ENCODE results near the gene HPSE2.

Gene HPSE2

DNA sequence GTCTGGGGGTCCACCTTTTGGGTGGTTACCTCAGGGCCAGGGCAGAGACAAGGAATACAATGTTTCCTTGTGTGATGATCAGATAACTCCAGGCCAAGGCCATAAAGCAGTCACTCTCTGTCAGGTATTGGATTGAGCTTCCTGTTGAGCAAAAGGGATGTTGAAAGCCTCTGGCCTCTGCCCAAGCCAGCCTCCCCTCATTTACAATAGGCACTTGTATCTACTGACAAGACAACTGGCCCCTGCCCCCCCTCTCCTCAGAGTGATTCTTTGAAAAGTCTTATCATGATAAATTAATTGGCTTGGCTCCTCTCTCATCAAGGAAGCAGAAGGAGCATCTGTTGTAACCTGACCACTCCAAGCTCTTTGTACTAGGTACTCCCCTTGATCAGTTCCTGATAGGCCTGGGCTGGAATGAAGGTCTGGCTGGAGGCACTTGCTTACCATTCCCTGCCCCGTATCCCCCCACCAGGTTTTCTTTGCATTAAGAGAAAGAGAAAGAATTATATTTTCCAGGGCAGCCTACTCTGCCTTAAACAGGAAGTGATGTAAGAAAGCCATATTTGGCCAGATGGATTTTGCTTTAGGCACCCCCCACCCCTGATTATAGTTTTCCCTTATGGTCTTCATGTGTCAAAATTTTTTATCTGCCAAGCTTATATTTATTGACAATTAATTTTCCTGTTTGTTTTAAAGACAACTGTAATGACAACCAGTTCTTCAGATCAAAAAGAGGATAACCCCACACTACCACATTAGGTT, 746.8 kb downstream of the HPSE2 start:
- no peak for DNase-seq (ENCODE audit: low read depth)

DNA sequence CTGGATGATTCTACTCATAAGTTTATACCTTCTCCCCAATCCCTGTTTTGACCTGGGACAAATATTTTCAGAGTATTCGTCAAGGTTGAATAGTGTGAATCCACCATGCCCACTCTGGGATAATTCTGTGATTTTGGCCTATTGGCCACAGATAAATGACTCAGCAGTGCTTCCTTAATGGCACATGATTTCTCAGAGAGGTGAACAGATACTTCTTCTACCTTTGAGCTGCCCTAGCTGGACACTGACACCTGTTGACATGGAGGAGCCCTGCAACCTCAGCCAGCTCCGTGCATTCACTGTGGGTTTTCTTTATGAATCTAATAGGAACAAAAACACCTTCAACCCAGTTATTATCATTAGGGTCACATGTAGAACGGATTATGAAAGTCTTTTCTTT, 748.0 kb downstream of the HPSE2 start:
- no peak for DNase-seq (ENCODE audit: low read depth)

DNA sequence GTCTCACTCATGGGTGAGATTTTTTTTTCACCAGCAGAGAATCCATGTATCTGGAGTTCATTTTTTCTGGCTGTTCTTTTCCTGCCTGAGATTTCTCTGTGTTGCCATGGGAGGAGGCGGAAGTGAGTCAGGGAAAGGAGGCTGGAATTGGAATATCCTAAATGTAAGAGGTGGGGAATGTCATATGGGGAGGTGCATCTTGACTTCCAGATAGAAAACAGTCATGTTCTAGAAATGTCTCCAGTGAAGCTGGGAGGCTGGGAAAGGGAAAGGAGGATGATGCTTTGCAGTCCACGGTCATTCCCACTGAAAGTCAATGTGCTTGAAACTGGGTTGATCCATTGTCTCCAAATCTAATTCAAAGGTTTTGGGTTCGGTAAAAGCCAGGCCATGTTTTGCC, 749.2 kb downstream of the HPSE2 start:
- peak; percentile 69 for DNase-seq (ENCODE audit: low read depth)

DNA sequence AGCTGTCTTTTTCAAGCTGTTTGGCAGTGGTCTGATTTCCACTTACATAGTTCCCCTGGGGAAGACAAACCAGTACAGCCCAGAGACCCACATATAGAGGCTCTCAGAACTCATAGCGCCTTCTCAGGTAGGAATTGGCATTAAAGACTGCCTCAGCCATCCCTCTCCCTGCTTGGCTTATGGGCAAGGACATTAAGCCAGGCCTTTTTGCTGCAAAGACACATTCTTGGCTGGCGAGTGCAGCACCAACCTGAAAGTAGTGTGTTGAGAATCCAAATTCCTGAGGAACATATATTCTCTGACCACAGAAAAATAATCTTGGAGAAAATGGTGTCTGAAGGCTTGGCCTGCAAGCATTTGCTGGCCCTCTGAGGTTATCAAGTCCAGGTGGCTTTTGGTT, 749.7 kb downstream of the HPSE2 start:
- DNase-seq (ENCODE audit: low read depth): no peak

DNA sequence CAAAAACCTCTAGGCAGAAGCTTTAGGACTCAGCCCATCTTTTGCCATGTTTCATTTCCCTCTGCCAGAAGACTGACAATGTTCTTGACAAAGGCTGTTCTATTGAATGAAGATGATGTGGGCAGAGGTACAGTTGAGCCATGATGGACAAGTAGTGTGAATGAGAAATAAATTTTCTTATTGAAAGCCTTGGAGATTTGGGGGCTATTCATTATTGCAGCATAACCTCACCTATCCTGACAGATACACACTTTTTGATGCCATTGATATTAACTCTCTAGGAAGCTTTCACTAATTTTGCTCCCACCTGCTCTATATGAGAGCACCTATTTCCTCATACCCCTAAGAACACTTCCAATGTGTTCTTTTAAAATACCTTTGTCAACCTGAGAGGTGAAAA, 752.0 kb downstream of the HPSE2 start:
- DNase-seq (ENCODE audit: low read depth): no peak

DNA sequence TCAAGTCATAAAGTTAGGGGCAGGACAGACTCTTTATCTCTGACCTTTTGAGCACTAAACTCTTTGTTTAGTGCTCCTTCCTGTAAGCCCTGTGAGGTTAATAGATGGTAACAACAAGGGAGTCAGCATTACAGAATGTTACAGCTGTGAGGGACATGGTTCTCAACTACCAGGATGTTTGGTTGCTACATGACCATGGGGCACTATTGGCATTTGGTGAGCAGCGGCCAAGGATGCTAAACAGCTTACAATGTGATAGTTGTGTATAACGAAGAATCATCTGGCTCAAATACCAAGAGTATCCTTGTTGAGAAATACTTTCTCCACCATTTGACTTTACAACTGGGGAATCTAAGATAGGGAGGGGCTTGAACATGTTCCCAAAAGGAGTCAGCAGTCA, 753.6 kb downstream of the HPSE2 start:
- DNase-seq (ENCODE audit: low read depth): no peak

DNA sequence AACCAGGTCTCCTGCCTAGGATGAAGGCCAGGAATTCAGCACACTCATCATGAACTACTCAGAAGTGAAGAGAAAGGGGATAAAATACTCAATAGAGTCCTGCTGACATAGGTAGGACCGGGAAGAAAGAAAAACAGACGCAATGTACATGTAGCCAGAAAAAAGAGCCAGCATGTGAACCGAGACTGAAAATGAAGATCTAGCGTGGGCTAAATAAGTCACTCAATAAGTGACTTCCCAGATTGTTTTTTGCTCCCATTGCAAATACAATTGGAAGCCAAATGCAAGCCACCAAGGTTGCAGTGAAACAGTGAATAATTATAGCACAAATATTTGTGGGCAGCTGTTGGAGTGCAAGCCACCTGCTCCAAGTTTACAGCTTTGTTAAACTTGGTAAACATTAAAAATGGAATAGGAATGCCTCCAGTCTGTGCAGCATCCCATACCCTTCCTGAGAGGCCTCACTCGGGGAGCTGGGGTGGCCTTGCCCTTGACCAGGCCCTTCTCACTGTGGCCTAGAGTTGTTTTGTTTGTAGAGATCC, 754.2 kb downstream of the HPSE2 start:
- DNase-seq (ENCODE audit: low read depth): no peak

DNA sequence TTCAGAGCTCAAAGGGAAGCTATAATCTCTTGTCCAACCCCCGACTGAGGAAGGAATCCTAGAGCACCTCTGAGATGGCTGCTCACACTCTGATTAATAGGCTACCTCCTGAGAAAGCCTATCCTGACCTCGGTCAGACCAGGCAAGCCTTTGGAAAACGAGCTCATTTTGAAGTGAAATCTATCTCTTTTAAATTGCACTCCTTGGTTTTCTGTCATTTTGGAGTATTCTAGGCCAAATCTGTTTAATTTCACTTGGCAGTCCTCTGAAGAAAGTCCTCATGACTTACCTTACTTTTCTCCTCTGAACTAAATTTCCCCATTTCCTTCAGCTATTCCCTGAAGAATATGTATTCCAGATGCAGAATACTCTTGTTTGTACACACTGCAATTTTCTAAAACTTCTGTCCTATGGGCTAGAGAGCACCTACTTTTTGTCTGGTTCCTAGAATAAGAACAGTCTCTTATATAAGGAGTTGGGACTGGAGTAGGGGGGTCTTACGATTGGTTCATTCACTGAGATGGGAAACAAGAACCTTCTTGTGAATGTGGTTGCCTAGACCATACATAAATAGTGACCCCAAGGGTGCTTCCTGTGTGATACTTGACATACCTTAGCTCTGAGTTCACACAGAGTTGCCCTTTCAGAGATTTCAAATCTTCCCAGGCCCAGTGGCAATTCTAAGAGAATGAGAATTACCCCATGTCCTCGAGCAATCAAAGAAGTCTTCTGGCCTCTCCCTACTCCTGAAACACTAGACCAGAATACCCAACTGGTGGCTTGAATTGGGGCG, 757.0 kb downstream of the HPSE2 start:
- peak; percentile 17 for DNase-seq (ENCODE audit: low read depth)

DNA sequence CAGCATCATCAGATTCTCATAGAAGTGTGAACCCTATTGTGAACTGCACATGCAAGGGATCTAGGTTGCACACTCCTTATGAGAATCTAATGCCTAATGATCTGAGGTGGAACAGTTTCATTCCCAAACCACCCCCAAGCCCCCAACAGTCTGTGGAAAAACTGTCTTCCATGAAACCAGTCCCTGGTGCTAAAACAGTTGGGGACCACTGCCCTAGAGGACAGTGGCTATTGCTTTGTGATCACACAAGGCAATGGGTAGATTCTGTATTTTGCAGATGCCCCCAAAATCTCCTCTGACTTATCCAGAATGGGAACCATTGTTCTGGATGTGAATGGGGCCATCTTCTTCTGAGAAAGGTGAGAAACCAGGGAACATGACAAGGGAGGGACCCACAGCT, 757.8 kb downstream of the HPSE2 start:
- no peak for DNase-seq (ENCODE audit: low read depth)

DNA sequence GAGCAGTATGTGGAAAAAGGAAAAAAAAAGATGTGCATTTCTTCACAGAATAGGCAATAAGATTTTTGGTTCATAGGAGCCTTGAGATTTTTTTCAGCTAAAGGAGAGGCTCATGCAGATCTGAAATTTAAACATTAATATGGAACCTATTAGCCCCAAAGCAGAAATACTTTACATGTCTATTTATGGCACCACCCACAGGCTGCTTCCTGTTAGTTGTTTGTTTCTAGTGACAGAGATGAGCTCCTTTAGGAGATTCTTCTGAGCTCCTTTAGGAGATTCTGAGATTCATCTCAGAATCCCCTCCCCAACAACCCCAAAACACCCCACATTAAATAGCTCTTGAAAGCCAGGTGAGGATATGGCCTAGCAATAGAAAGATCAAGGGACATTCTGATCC, 761.0 kb downstream of the HPSE2 start:
- peak; percentile 25 for DNase-seq (ENCODE audit: low read depth)

DNA sequence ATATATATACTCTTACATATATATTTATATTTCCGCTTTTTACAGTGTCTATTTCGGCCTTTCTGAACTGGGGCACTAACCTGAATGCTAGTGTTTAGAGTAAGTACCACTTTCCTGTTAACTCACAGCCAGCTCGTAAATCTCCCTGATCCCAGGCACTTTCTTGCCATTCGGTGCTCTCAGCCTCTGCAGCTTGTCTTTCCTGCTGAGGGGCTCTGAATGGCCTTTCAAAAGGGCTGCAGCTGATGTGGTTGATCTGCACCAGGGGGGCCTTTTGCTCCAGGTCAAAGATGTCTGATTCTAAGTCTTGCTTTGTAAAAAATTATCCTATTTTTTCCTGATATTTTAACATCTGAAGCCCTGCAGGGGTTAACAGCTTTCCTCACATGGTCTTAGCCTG, 763.5 kb downstream of the HPSE2 start:
- DNase-seq (ENCODE audit: low read depth): no peak

DNA sequence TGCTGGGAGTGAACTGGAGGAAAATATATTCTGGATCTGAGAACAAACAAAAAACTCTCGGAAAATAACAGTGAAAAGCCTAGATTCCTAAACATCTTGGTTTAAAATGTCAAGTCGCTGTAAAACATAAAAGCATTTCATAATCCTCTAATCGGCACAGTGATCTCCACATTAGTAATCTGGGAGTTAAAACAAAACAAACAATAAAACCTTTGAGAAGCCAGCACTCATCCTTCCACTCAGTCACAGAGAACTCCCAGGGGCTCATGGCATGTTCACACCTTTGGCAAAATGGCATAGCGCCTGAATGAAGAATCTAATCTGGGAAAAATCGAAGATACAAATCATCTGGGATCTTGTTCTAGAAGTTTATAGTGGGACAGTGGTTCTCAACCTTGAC, 764.8 kb downstream of the HPSE2 start:
- DNase-seq (ENCODE audit: low read depth): no peak

DNA sequence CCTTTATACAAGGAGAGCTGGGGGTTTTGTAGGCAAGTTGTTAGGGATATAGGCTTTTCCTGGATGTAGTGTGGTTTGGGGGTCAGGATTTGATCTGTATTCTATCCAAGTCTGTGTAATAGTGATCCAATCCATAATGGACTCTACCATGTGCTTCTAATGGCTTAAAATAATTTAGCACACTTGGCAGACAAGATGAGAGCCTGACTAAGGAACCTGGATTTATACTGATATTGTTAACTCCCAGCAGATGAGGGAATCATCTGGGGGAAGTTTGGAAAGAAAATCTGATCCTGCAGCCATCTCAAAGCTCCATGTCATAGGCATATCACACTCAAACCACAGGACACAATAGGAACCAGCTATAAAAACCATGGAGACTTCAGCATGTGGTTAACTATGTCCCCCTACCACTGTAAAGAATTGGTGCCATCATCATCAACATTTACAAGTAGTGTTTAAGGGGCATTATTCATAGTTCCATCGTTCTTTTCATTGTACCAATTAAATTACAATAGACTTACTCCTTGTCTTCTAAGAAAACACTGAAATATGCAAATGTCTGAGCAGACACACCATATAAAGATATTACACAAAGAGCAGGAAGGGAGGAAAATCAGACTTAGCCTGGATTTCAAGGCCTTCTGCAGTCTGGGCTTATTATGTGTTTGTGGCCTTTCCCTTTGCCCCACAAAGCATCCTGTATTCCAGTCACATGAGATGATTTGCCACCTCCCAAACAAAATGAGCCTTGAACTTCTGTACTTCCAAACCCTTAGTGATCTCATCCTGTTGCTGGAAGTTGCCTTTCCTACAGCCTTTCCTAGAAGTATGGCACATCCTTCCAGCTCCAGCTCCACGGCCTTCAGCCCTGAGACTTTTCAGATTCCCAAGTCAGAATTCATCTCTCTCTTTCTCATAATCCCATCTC, 766.4 kb downstream of the HPSE2 start:
- peak; percentile 56 for DNase-seq (ENCODE audit: low read depth)

DNA sequence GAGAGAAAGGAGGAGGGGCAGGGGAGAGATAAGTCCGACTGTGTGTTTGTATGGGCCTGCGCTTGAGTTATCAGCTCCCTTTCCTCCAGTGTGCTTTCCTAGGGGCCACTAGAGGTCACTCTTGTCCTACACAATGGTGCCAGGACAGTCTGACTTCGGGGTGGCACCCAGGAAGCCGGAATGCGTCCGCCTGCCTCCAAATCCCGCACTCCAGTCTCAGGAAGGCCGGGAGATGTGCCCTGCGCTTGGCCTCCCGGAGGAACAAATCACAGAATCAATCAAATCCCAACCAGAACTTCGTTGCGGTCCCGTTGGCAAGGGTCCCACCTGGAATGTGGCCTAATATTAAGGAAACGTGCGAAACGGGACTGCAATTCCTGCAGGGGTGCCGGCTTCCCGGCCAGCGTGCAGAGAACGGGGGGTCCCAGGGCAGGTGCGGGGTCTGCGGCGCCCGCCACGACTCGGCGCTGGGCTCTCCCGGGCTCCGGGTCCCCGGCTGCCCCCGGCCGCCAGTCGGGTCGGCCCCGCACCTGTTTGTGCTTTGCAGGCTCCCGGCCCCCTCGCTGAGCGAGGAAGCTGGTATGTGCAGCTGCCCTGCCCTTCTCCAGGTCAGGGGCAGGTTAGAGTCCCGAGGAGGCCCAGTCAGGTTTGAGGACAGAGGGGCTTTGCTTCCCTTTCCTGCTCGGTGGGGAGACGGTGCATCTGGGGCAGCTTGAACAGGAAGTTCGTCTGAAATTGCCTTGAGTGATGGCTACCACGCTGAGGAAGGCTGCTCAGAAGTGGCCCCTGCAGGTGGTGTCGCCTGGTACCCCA, 767.9 kb downstream of the HPSE2 start:
- DNase-seq (ENCODE audit: low read depth): peak; percentile 83

DNA sequence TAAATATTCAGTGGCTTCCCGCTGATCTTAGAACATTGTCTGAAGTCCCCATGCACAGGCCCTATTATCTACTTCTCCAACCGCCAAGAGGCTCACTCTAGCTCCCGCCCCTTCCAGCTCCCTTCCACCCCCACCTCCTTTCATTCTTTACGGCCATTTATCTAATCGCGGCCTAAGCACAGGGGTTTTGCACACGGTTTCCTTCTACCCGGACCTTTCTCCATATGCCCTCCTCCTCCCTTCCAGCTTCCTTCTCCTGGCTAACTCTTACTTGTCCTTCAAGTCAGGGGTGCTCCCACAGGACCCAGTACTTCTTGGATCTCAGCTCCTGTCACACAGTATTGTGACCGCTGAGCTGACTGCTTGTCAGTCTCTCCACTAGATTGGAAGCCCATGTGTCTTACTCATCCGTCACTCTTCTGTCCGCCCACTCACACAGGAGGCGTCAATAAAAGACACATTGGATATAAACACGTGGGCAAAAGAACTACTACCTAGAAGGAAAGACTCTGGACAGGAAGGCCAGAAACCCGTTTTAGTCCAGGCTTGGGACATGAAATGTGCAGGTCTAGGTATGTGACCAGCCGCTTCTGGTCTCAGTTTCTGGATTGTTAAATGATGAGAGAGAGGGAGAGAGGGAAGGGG, 768.7 kb downstream of the HPSE2 start:
- DNase-seq (ENCODE audit: low read depth): no peak

DNA sequence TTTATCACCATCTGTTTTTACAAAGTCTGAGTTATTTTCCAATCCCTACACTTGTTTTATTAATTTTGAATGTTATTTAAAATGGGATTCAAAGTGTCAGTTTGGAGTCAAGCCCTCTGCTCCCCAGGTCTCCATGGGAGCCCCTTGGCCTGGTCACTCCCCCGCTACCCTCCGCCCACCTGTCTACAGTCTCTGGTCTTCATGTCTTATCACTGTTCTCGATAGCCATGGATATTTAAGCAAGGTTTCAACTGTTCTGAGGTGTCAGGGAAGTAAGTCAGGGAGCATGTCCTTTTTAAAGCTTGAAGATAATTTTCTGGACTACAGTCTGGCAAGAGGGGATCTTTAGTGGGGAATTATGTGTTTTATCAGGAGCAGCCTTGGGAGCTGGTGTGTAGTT, 769.8 kb downstream of the HPSE2 start:
- DNase-seq (ENCODE audit: low read depth): no peak

DNA sequence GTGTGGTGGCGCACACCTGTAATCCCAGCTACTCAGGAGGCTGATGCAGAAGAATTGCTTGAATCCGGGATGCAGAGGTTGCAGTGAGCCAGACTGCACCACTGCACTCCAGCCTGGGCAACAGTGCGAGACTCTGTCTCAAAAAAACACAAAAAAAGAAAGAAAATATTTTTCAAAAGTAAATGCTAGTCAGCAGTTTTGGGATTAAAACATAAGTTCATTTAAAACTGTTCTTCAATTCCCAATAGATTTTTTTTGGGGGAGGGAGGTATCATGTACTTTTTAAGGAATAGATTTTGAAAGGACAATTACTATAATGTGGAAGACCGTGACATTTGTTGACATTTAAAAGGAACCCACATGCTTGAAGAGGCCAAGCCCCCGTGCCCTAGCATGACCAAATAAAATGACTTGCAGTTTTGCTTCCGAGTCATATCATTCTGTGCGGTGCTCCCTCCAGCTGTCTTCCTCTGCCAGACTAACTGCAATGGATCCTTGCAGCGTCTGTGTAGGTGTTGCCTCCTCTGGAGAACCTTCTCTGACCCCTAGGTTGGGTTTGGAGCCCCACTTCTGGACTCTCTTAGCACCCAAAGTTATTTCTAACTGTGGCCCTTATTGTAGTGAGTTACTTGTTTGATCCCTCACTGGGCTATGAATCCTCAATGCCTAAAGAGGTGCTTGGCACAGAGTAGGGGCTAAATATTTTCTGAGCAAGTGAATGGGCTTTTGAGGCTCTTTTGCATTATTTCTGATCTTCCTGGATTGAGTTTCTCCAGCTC, 771.5 kb downstream of the HPSE2 start:
- no peak for DNase-seq (ENCODE audit: low read depth)

DNA sequence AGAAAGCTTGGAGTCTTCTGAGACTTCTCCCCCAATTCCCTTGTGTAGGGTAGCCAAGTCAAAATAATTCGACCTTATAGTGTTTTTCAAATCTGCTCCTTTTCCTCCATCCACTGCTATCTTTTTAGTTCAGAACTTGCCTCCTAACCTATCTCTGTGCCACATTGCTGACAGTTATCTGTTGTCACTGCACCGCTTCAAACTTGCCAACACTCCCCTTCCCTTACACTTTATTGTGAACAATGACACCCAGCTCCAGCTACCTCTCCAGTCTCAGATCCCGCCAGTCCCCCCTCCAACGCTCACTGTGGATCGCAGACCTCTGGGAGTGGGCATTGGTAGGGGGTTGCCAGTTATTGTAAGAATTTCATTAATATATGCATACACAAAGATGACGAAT, 772.6 kb downstream of the HPSE2 start:
- DNase-seq (ENCODE audit: low read depth): no peak

DNA sequence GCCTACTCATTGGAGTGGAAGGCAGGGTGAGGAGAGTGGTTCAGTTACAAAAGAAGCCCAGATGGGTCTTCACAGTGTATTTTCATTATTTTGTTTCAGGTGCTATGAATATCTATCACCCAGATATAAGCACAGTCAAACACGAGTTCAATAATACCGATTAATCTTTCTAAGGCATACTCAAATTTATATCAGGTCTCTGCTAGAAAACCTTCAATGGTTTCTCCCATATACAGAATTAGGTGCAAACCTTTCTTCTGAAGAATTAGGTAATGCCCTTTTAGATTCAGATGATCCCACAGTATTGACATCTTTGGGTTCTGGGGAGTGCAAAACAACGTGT, 774.2 kb downstream of the HPSE2 start:
- no peak for DNase-seq (ENCODE audit: low read depth)

DNA sequence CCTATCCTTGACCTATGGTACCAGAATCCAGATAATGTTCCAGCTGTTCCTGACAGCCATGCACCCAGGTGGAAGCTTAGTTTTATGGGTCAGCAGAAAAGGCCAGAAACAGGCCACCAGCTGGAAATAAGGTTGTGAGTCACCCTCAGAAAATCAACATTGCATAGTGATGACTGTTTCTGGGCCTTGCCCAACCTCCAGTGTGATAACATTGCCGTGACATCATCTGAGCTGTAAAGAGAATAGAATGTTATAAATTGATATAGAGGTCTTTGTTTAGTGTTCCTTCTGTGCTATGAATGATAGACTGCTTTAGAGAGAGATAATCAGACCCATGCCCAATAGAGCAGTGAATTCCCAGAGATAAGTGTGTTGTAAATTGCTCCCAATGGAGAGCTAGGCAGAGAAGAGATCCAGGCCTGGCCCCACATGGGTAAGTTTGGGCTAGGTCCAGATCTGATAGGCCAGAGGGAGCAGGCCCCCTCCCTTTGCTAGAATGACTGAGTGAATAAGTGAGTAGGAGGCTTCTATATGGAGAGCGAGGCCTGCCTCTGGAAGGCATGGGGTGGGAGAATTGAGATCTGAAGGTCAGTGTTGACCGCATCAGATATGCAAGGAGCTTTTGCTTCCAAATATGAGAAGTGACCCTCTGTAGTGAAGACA, 774.7 kb downstream of the HPSE2 start:
- peak; percentile 73 for DNase-seq (ENCODE audit: low read depth)

Measured in fibroblast of gingiva (primary cell).